NT2/D1 (cell line): ENCODE results near the gene SAC3D1.
A peak's percentile ranks its signal among the peaks of the same experiment; 100 is the strongest.

ENCODE experiments used
- DNase-seq: peaks from one replicate; pipeline ENCODE4 v3.0.0-alpha.2; 2011; ENCODE audit warnings: low read depth, low spot score
- H3K27me3 ChIP-seq: 2 replicates; pipeline ENCODE4 v1.6.0; 2011; ENCODE audit warnings: mild to moderate bottlenecking; ENCODE audit not compliant: insufficient read length, insufficient read depth
- H3K36me3 ChIP-seq: 2 replicates; pipeline ENCODE4 v1.6.1; 2011; ENCODE audit warnings: mild to moderate bottlenecking, low read length, mixed read lengths; ENCODE audit not compliant: insufficient read depth, insufficient read length
- H3K4me1 ChIP-seq: 2 replicates; pipeline ENCODE4 v1.5.1; 2011; ENCODE audit not compliant: insufficient read depth, insufficient read length
- H3K4me3 ChIP-seq: 2 replicates; pipeline ENCODE4 v1.5.1; 2011; ENCODE audit warnings: low read depth; ENCODE audit not compliant: insufficient read length
- H3K9ac ChIP-seq: 2 replicates; pipeline ENCODE4 v1.6.0; 2011; ENCODE audit warnings: low read depth; ENCODE audit not compliant: insufficient read length
- H3K9me3 ChIP-seq: 2 replicates; pipeline ENCODE4 v1.5.1; 2011; ENCODE audit warnings: mild to moderate bottlenecking, low read length; ENCODE audit not compliant: insufficient read depth
- SUZ12 ChIP-seq: IDR thresholded peaks from 2 replicates; pipeline ENCODE4 v1.6.1; 2011; ENCODE audit not compliant: insufficient read length, insufficient read depth; ENCODE audit errors: extremely low read depth
- YY1 ChIP-seq: IDR thresholded peaks from 2 replicates; pipeline ENCODE4 v1.6.1; 2011; ENCODE audit not compliant: insufficient read length, insufficient read depth
- ZNF274 ChIP-seq: IDR thresholded peaks from 2 replicates; pipeline ENCODE4 v1.6.1; 2011; ENCODE audit warnings: mild to moderate bottlenecking, low read depth, low read length

Gene SAC3D1

DNA sequence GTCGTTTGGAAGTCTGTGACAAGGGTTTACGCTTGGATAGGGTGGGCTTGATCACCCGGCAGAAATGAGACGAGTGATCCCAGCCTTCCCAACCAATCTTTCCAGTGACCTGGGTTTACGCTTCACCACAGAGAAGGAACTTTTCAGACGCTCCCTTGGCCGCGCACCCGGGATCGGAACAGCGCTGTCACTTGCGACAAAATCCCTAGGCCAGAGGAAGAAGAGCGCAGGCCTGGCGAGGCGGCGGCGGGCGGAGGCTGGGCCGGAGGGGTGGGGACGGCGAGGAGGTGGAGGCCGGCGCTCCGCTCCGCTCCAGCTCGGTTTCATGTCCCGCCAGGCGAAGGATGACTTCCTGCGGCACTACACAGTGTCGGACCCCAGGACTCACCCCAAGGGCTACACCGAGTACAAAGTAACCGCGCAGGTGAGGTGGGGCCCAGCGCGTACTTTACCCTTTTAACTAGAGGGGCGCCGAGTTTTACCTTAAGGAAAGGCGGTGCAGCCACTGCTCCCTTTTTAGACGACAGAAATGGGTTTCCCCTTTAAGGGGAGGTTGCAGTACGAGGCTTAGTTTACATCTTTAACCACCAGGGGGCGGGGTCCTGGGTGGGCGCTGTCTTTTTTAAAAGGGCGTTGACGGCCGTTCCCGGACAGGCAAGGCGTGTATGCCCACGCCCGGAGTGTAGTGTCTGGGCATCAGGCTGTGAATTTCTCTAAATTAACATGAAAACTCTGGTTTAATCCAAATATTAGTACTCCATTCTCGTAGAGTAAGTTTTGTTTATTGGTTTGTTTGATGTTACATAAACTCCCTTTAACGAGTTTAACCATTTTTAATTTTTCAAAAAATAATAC is 13.6 kb upstream of the SAC3D1 start, which contains the start of gene SNX15:
SNX15 (plus strand) TSS at position 227 of the 855 bp plus-strand sequence; CDS start at position 326, 99 bp downstream.
- Histone ChIP-seq H3K9me3 (no peaks in the 10 kb centered on the region), H3K9ac (peak within 1 kb of the TSS; percentile 83), H3K4me3 (peak within 1 kb of the TSS; percentile 71), H3K36me3 (peaks cover 10% of the 10 kb centered on the region), H3K27me3 (no peaks in the 10 kb centered on the region), H3K4me1 (no peaks in the 10 kb centered on the region)
- TF ChIP-seq SUZ12 (peak; percentile 80), YY1 (no peak), ZNF274 (no peak)
- peak; percentile 96 for DNase-seq

DNA sequence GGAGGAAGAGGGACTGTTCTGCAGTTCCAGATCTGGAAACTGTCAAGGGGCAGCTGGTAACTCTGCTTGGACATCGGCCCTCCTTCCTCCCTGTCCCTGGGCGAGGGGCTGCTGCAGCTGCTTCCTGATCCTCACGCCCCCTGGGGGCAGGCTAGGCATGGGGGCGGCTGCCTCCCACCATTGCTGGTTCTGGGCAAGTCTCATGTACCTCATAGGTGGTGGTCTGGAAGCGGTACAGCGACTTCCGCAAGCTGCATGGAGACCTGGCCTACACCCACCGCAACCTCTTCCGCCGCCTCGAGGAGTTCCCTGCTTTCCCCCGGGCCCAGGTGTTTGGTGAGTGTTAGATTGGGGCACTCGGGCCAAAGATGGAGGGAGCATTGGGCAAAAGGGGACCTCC is 8.8 kb upstream of the SAC3D1 start:
- Histone ChIP-seq H3K9me3 (no peaks in the 10 kb centered on the region), H3K4me1 (no peaks in the 10 kb centered on the region), H3K4me3 (no peak overlapping the region), H3K36me3 (peaks cover 42% of the 10 kb centered on the region), H3K27me3 (no peaks in the 10 kb centered on the region), H3K9ac (no peak overlapping the region)
- TF ChIP-seq ZNF274 (no peak), SUZ12 (no peak), YY1 (no peak)
- no peak for DNase-seq

DNA sequence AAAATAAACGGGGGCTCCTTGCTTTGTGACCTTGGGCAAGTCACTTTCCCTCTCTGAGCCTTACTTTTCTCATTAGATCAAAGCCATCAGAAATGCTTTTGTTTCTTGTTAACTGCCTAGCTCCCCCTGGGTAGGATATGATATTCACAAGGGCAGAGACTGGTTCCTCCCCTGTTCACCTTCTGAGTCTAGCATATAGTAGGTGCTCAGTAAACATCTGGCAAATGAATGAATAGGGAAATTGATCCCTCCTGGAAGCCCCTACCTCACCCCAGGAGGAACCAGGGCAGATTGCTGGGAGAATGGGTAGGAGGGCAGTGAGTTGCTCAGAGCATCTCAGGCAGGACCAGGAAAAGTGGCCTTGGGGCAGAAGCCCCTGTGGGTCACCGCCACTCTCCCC is 6.6 kb upstream of the SAC3D1 start:
- no peaks in the 10 kb centered on the region for H3K9me3 ChIP-seq
- no peak overlapping the region for H3K4me3 ChIP-seq
- no peaks in the 10 kb centered on the region for H3K27me3 ChIP-seq
- TF ChIP-seq YY1 (no peak), SUZ12 (no peak), ZNF274 (no peak)
- no peak overlapping the region for H3K9ac ChIP-seq
- H3K4me1 ChIP-seq = no peaks in the 10 kb centered on the region
- no peak for DNase-seq
- H3K36me3 ChIP-seq = peaks cover 58% of the 10 kb centered on the region

DNA sequence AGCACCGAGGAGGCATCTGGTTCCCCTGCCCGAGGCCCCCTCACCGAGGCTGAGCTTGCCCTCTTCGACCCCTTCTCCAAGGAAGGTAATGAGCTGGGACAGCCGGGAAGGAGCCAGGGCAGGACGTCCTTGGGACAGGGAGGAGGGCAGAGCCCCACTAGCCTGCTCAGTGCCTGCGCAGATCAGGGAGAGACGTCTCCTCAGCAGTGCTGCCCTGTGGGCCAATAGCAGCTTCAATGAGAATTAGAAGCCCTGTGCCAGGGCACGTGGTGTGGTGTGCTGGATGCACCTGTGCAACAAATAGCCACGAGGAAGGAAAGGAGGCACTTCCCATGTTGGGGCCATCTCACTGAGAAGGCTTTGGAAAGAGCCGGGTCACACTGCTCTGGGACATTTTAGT is 5.4 kb upstream of the SAC3D1 start:
- Histone ChIP-seq H3K27me3 (no peaks in the 10 kb centered on the region), H3K4me3 (no peak overlapping the region), H3K4me1 (no peaks in the 10 kb centered on the region), H3K9ac (no peak overlapping the region), H3K36me3 (peaks cover 65% of the 10 kb centered on the region), H3K9me3 (no peaks in the 10 kb centered on the region)
- TF ChIP-seq ZNF274 (no peak), YY1 (no peak), SUZ12 (no peak)
- no peak for DNase-seq

DNA sequence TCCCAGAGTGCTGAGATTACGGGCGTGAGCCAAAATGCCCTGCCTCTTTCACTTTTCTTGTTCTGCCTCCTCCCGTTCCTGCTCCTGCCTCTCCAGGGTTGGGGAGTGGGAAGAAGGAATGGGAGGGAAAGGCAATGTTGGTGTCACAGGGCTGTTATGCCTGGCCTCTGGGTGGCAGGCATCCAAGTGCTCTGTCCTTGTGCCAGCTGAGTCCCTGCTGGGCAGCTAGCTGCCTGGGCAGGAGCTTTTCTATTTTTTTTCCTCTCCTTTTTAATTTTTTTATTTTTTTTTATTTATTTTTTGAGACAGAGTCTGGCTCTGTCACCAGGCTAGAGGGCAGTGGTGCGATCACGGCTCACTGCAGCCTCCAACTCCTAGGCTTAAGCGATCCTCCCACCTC is 4.1 kb upstream of the SAC3D1 start:
- DNase-seq = no peak

DNA sequence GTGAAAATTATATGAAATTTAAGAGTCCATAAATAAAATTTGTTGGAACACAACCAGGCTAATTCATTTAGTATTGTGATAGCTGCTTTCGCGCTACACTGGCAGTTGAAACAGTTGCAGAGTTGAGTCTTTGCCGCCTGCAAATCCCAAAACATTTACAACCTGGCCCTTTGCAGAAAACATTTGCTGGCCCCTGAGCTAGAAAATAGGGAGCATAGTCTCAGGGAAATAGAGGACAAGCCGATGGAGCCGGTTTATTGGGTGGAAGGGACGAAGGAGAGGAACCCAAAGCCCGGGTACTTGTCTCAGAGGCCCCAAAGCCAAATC is 527 bp upstream of the SAC3D1 start:
- TF ChIP-seq SUZ12 = no peak
- no peak for TF ChIP-seq YY1
- no peak for TF ChIP-seq ZNF274
- H3K36me3 ChIP-seq = peaks cover 64% of the 10 kb centered on the region
- no peaks in the 10 kb centered on the region for H3K27me3 ChIP-seq
- H3K9me3 ChIP-seq = no peaks in the 10 kb centered on the region
- H3K4me3 ChIP-seq = peak overlapping the region; percentile 91
- peaks cover 10% of the 10 kb centered on the region for H3K4me1 ChIP-seq
- no peak for DNase-seq
- peak overlapping the region; percentile 68 for H3K9ac ChIP-seq

More for the DNA sequence above, 4.1 kb upstream of the SAC3D1 start:
- peaks cover 61% of the 10 kb centered on the region for H3K36me3 ChIP-seq
- H3K27me3 ChIP-seq = no peaks in the 10 kb centered on the region
- H3K9me3 ChIP-seq = no peaks in the 10 kb centered on the region
- no peaks in the 10 kb centered on the region for H3K4me1 ChIP-seq
- H3K4me3 ChIP-seq = no peak overlapping the region
- no peak overlapping the region for H3K9ac ChIP-seq
- TF ChIP-seq ZNF274 (no peak), YY1 (no peak), SUZ12 (no peak)

DNA sequence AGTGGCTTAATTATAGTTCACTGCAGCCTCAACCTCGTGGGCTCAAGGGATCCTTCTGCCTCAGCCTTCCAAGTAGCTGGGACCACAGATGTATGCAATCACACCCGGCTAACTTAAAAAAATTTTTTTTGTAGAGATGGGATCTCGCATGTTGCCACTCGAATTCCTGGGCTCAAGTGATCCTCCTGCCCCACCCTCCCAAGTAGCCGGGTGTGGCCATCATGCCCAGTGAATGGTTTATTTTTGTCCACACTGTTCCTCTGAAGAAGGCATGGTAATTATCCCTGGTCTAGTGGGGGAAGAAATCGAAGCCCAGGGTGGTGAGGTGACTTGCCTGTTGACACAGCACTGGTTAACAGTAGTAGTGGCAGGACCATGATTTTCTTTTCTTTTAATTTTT is 1.9 kb downstream of the SAC3D1 start:
- no peak overlapping the region for H3K4me3 ChIP-seq
- H3K9ac ChIP-seq = no peak overlapping the region
- TF ChIP-seq YY1 (no peak), SUZ12 (no peak), ZNF274 (no peak)
- no peak for DNase-seq
- no peaks in the 10 kb centered on the region for H3K9me3 ChIP-seq
- H3K36me3 ChIP-seq = peaks cover 60% of the 10 kb centered on the region
- peaks cover 13% of the 10 kb centered on the region for H3K4me1 ChIP-seq
- H3K27me3 ChIP-seq = no peaks in the 10 kb centered on the region
